Left ventricle myocardium inferior (tissue), 1 donor: Measurements from ENCODE around the gene PLA2G4A. TPM values are rescaled to one million over a fixed set of nuclear protein-coding genes. Genes with fewer than 3 reads are reported as not detected.

Experiments
- DNase-seq: peaks from one replicate; pipeline ENCODE4 v3.0.0-alpha.2; 2020
- H3K27ac ChIP-seq: fragments of 200-600 bp; replicated peaks from 2 replicates; pipeline ENCODE4 v1.8.0; 2021
- H3K27me3 ChIP-seq: fragments of 200-600 bp; 2 replicates; pipeline ENCODE4 v1.8.0; 2021; ENCODE audit warnings: low read depth
- H3K36me3 ChIP-seq: fragments of 200-600 bp; 2 replicates; pipeline ENCODE4 v1.8.0; 2021
- H3K4me1 ChIP-seq: fragments of 200-600 bp; 2 replicates; pipeline ENCODE4 v1.8.0; 2021
- H3K4me3 ChIP-seq: fragments of 200-600 bp; 2 replicates; pipeline ENCODE4 v1.8.0; 2021; ENCODE audit warnings: mild to moderate bottlenecking, moderate library complexity
- H3K9me3 ChIP-seq: fragments of 200-600 bp; replicated peaks from 2 replicates; pipeline ENCODE4 v1.8.0; 2021
- intact Hi-C: fragments of 100-400 bp; cut with micrococcal nuclease; formaldehyde crosslinking; loops from one replicate; pipeline ENCODE4 v1.11.0; 2022
- total RNA-seq: library from RNA; stranded (reverse); fragmentation: NEBNext Ultra II Directional; extraction: Animal tissue kit (Norgen Biotek cat#: 25700); gene quantifications from one replicate; pipeline ENCODE4 v1.2.1, GENCODE V29; 2021
- TF ChIP-seq, protein P1 (sequence below): fragments of 200-600 bp; IDR thresholded peaks from 2 replicates; pipeline ENCODE4 v1.8.0; 2021; ENCODE audit warnings: antibody characterized with exemption, mild to moderate bottlenecking, borderline replicate concordance
- donor health status: DM: no; HTN: yes; CAD: no; lungs with severe emphysema.

Gene PLA2G4A
- total RNA-seq, 1 donor from 2014 or later: 2.7 TPM

DNA sequence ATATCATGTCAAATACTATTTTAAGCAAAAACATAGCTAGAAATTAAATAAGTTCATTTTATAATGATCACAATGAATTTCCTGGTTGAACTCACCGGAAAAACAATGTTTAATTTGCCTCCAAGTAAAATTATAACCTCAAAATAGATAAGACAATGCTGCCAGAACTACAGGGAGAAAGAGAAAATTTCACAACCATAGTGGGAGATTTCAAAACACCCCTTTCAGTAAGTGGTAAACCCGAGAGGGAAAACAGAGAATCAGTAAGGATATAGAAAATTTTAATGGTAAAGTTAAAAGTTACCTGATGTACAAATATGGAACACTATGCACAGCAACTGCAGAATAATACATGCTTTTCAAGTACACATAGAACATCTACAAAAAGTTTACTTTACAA, 43.2 kb upstream of the PLA2G4A start:
- H3K27ac ChIP-seq: no peak overlapping the region
- H3K36me3 ChIP-seq: no peaks in the 10 kb centered on the region
- H3K4me3 ChIP-seq: no peak overlapping the region
- no peak for DNase-seq
- no peaks in the 10 kb centered on the region for H3K9me3 ChIP-seq
- H3K4me1 ChIP-seq: no peaks in the 10 kb centered on the region
- TF ChIP-seq, protein P1, sequence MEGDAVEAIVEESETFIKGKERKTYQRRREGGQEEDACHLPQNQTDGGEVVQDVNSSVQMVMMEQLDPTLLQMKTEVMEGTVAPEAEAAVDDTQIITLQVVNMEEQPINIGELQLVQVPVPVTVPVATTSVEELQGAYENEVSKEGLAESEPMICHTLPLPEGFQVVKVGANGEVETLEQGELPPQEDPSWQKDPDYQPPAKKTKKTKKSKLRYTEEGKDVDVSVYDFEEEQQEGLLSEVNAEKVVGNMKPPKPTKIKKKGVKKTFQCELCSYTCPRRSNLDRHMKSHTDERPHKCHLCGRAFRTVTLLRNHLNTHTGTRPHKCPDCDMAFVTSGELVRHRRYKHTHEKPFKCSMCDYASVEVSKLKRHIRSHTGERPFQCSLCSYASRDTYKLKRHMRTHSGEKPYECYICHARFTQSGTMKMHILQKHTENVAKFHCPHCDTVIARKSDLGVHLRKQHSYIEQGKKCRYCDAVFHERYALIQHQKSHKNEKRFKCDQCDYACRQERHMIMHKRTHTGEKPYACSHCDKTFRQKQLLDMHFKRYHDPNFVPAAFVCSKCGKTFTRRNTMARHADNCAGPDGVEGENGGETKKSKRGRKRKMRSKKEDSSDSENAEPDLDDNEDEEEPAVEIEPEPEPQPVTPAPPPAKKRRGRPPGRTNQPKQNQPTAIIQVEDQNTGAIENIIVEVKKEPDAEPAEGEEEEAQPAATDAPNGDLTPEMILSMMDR: no peak
- intact Hi-C loops: no loop called here
- no peaks in the 10 kb centered on the region for H3K27me3 ChIP-seq

DNA sequence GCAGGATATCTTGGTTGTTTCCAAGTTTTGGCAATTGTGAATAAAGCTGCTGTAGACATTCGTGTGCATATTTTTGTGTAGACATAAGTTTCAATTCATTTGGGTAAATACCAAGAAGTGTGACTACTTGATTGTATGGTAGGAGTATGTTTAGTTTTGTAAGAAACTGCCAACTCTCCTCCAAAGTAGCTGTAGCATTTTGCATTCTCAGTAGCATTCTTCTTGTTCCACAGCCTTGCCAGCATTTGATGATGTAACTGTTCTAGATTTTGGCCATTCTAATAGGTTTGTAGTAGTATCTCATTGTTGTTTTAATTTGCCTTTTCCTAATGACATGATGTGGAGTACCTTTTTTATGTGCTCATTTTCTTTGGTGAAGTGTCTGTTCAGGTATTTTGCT, 38.6 kb upstream of the PLA2G4A start:
- H3K27ac ChIP-seq: no peak overlapping the region
- no peak for DNase-seq
- intact Hi-C loops: no loop called here
- H3K9me3 ChIP-seq: no peaks in the 10 kb centered on the region
- no peaks in the 10 kb centered on the region for H3K27me3 ChIP-seq
- TF ChIP-seq, protein P1: no peak
- no peaks in the 10 kb centered on the region for H3K36me3 ChIP-seq
- no peaks in the 10 kb centered on the region for H3K4me1 ChIP-seq
- no peak overlapping the region for H3K4me3 ChIP-seq

DNA sequence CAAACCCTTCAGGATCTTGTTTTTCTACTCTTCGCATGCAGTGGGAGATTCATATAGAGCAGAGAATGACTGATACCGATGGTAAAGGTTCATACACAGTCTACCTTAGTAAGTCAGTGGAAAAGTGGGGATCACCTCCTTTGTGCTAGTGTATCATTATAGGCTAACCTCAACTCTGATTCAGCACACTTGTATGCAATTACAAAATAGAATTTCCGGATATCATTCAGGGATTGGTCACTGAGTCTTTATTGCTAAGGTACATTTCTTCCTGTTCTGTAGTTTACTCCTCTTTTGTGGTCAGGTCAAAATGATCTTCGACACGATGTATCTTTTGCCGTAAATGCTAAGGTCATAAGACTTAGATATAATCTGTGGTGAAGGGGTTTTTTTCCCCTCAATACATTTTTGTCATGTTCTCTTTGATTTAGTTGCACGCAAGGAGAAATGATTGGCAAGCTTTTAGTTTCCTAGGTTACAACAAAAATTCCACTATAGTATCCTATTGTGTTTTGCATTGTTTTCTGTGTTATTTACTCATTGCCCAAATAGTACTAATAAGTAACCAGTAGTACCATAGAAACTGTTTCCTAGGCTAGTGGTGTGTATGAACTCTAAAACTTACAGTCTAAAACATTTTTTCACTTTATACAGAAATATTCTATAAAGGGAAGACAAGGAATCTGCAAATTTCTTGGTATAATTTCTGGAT, 35.7 kb upstream of the PLA2G4A start:
- Histone ChIP-seq H3K4me1 (no peaks in the 10 kb centered on the region), H3K27me3 (no peaks in the 10 kb centered on the region), H3K36me3 (no peaks in the 10 kb centered on the region), H3K9me3 (no peaks in the 10 kb centered on the region), H3K27ac (no peak overlapping the region), H3K4me3 (no peak overlapping the region)
- DNase-seq: no peak
- intact Hi-C loops: no loop called here
- TF ChIP-seq, protein P1: no peak

DNA sequence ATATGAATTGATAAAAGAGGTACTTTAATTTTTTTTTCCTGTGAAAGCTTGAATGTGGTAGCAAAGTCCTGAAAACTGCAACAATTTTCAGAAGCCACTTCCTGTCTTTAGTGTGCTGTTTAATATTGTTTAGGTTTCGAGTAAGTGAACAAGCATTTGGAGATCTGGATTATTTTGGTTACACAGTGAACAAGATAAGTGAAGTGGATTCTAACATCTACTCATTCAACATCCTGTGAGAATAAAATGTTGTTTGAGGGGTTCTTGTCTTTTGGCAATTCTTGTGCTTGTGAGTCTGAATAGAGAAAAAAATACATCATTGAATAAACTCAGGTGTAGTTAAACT, 35.2 kb upstream of the PLA2G4A start:
- TF ChIP-seq, protein P1: no peak
- Histone ChIP-seq H3K9me3 (no peaks in the 10 kb centered on the region), H3K27ac (no peak overlapping the region), H3K4me3 (no peak overlapping the region), H3K4me1 (no peaks in the 10 kb centered on the region), H3K36me3 (no peaks in the 10 kb centered on the region), H3K27me3 (no peaks in the 10 kb centered on the region)
- DNase-seq: no peak
- intact Hi-C loops: no loop called here

DNA sequence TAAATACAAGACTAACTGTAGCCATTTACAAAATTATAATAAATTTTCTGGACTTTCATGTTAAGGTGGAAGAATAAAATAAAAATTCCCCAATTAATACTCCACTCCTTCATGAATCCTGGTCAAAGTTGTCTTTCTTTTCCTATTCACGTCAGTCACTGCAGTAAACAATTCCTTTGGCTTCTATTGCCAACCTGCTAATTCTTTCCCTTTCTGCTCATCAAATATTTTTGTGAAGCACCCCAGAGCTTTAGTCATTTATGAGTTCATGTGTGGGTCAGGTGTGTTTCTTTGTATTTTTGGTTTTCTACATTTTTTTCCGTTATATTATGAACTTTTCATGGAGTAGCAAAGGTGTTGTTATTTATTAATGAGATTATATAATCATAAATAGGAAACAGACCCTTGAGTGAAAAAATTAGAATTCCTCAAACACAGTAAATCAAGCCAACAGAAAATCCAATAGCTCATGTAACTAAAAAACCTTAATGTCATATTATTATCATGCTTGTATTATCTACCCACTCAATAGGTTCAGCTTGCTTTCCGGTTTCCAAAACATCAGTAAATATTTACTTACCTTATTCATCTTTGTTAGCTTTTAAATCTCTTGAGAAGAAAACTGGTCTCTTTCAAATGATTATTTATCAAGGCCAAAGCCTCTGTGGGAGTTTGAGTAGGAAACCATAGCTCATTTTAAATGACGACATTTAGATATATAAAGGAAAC, 29.6 kb upstream of the PLA2G4A start:
- intact Hi-C loops: no loop called here
- H3K4me3 ChIP-seq: no peak overlapping the region
- TF ChIP-seq, protein P1: no peak

More for the DNA sequence above, 29.6 kb upstream of the PLA2G4A start:
- no peaks in the 10 kb centered on the region for H3K4me1 ChIP-seq
- no peaks in the 10 kb centered on the region for H3K9me3 ChIP-seq
- no peak for DNase-seq
- no peaks in the 10 kb centered on the region for H3K36me3 ChIP-seq
- H3K27ac ChIP-seq: no peak overlapping the region
- no peaks in the 10 kb centered on the region for H3K27me3 ChIP-seq
